GM19351 (cell line): Measurements from ENCODE around the gene CTNS.

Experiments used
- ATAC-seq: cut with Tn5 transposase; IDR thresholded peaks from one replicate; pipeline ENCODE4 v1.9.1; 2021; ENCODE audit warnings: mild to moderate bottlenecking, moderate library complexity; ENCODE audit not compliant: unreplicated experiment

Gene CTNS

GRCh38 chr17:3636154-3636907 is at the start of gene CTNS, which contains the start of gene SHPK:
Gene CTNS (plus strand): TSS chr17:3636760. CDS start chr17:3640207, 3,447 bp downstream.
Gene SHPK (minus strand): TSS chr17:3636250. CDS start chr17:3636219, 31 bp downstream.
- ATAC-seq: peak; percentile 90

GRCh38 chr17:3589784-3590183 is 46.8 kb upstream of the CTNS start:
- ATAC-seq: no peak

GRCh38 chr17:3590231-3590630 is 46.3 kb upstream of the CTNS start:
- no peak for ATAC-seq

- no peak for ATAC-seq
These were observed 45.8 kb upstream of the CTNS start for GRCh38 chr17:3590768-3591167.

- no peak for ATAC-seq
These were observed 44.2 kb upstream of the CTNS start for GRCh38 chr17:3592216-3592860.

- no peak for ATAC-seq
These were observed 43.2 kb upstream of the CTNS start for GRCh38 chr17:3593384-3593783.

GRCh38 chr17:3594051-3594800 is 42.3 kb upstream of the CTNS start:
- no peak for ATAC-seq

- ATAC-seq: no peak
These were observed 41.6 kb upstream of the CTNS start for GRCh38 chr17:3594976-3595375.

- ATAC-seq: no peak
These were observed 39.6 kb upstream of the CTNS start for GRCh38 chr17:3596804-3597464.

- no peak for ATAC-seq
These were observed 38.5 kb upstream of the CTNS start for GRCh38 chr17:3598078-3598477.

GRCh38 chr17:3600529-3601205 is 35.9 kb upstream of the CTNS start:
- no peak for ATAC-seq

GRCh38 chr17:3602499-3602898 is 34.1 kb upstream of the CTNS start:
- ATAC-seq: no peak

- ATAC-seq: no peak
These were observed 33.3 kb upstream of the CTNS start for GRCh38 chr17:3603119-3603869.

GRCh38 chr17:3603870-3604259 is 32.7 kb upstream of the CTNS start:
- no peak for ATAC-seq

GRCh38 chr17:3609689-3610088 is 26.9 kb upstream of the CTNS start:
- ATAC-seq: no peak

- no peak for ATAC-seq
These were observed 26.0 kb upstream of the CTNS start for GRCh38 chr17:3610523-3610922.

GRCh38 chr17:3613124-3613523 is 23.4 kb upstream of the CTNS start:
- ATAC-seq: no peak

- ATAC-seq: no peak
These were observed 21.2 kb upstream of the CTNS start for GRCh38 chr17:3615160-3615870.

GRCh38 chr17:3621146-3621720 is 15.3 kb upstream of the CTNS start:
- no peak for ATAC-seq
